HG03280 (cell line): ENCODE results near the gene EIF4E3.

Experiments used
- ATAC-seq: cut with Tn5 transposase; IDR thresholded peaks from one replicate; pipeline ENCODE4 v1.9.1; 2021; ENCODE audit warnings: mild to moderate bottlenecking, moderate library complexity; ENCODE audit not compliant: unreplicated experiment

EIF4E3 gene

DNA sequence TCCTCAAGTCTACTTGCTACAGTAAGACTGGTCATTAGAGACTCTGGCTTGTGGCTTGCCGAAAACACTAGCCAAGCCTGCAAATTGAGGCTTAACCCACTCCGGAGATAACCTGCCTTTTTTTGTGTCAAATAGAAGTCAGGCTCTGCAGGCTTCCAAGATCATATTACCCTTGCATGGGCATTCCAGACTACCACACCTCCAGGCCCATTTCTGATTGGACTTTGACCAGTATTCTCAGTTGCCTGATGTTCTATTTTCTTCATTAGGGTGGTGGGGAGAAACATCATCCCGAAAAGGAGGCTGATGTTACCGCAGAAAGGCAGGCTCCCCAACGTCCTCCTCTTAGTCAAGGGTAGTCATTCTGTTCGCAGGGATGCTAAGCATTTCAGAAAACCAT is 73.6 kb downstream of the EIF4E3 start:
- no peak for ATAC-seq

DNA sequence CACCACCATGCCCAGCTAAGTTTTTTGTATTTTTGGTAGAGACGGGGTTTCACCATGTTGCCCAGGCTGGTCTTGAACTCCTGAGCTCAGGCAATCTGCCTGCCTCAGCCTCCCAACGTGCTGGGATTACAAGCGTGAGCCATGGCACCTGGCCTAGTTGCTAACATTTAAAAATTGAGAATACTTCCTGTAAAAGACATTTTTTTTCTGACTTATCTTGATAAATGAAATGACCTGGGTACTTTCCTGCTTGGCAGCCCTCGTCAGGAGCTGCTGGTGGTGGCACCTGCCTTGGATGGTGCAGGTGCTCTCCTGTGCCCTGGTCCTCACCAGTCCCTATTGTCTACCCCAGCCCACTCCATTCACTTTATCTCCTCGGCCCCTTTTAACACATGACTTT is 74.8 kb downstream of the EIF4E3 start:
- no peak for ATAC-seq

DNA sequence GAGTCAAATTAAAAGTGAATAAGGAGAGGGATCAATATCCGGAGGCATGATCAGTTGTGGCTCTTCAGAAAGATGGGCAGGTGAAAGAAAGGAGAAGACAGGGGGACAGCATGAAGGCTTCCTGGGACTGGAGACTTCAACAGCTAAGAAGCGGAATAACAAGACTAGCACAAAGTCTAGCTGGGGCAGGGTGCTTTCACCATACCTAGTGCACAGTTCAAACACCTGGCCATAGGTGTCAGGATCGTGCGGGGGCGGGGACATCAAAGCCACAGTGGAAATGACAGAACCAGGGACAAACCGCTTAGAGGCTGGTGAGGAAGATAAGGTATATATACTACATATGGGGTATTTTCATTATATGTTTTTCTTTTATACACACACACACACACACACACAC is 75.4 kb downstream of the EIF4E3 start:
- ATAC-seq, result no peak

DNA sequence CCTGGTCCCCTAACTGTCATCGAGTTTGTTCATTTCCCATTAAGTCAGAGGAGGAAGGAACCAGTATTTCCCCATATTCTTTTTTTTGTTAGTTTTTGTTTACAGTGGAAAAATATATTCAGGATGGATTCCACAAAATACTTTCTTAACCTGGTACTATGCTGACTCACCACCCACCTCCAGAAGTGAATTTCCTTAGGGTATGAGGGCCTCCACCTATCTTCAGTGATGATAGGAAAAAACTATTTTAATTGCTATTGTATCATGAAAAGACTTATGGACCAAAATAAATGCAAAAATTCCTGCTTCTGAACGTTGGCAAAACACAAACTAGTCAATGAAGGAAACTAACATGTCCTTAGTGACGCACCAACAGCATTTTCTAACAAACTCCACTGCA is 77.5 kb downstream of the EIF4E3 start:
- ATAC-seq, result no peak

DNA sequence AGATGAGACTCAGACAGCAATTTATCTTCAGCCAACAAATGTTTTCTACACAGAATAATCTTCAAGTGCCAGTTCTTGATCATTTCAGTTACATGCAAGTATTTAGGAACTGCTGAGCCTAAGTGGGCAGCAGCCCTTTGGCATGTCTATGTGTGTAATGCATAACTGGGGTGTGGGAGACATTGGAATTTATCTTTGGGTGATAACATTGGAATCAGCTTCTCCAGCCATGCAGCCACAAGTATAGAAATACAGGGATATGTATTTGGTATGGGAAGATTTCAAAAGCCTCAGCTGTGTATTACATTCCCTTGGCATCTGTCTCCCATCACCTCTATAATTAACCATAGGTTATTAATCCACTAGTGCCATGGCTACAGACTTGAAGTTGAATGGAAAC is 78.2 kb downstream of the EIF4E3 start:
- ATAC-seq, result no peak

DNA sequence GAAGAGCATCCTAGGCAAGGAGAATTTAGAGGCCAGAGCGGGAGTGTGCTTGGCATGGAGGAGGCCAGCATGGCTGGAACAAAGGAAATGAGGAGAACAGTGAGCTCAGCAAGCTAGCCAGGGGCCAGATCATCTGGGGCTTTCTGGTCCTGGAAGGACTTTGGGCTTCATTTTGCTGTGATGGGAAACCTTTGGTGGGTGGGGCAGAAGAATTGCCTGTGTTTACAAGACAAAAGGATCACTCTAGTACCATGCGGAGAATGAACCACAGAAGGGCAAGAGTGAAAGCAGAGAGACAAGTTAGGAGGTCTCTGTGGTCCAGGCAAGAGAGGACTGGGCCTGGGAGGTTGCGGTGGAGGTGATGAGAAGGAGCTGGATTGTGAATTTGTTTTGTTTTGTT is 80.1 kb downstream of the EIF4E3 start:
- ATAC-seq, result no peak

DNA sequence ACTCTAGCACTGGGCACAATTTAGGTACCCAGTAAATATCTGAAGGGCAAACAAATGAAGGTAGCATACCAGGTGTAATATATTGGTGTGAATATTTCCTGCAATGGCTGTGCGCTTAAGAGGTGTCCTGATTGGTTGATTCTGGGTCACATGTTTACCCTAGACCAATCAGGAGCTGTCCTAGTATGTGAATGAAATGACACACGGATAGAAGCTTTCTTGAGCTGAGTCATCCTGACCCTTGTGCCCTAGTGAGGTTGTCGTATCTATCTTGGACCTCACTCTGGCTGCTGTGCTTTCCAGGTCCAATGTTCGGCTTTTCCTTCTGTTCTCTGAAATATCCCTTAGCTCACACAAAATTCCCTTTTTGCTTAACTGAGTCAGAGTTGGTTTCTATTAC is 83.5 kb downstream of the EIF4E3 start:
- no peak for ATAC-seq

DNA sequence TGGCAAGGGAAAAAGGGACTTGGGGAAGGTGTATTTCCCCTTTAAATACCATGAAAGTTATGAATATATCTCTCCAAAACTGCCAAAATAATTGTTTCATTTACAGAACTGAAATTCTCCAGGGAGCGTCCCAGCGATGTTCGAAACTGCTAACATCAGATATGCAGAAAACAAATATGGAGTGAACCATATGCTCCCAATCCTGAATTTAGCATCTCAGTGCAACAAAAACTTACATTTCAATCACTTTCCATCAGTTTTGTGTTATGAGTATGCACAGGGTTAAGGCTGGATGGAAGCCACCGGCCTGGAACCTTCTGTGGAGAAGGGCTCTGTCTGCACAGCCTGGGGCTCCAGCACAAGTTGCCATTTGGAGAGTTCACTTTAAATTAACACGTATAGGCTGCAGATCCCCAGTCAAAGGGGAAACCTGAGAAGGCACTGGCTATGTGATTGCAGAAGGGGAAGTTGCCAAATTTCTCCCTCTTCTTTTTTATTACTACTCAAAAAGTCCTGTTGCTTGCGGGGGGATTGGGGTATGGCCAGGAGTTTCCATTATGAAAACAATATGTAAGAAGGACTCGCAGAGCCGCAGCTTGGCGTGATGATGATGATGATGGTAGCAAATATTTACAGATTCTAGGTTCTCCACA is 84.7 kb downstream of the EIF4E3 start:
- no peak for ATAC-seq

DNA sequence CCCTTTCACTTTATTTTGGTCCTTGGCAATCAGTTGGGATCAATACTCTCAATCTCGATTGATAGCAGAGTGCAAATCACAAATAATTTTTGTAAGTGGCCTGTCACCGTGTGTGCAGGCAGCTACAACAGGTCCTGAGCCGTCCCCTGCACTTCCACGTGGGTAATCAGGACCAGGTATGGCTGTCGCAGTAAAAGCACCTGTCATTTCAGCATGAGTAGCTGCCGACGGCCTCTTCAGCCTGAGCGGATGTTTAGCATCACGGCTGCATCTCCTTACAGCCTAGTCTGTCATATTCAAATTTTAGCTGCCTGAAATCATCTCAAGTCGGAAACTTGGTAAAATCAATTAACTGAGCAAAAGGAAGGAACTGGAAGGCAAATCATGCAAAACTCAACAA is 88.7 kb downstream of the EIF4E3 start:
- no peak for ATAC-seq

DNA sequence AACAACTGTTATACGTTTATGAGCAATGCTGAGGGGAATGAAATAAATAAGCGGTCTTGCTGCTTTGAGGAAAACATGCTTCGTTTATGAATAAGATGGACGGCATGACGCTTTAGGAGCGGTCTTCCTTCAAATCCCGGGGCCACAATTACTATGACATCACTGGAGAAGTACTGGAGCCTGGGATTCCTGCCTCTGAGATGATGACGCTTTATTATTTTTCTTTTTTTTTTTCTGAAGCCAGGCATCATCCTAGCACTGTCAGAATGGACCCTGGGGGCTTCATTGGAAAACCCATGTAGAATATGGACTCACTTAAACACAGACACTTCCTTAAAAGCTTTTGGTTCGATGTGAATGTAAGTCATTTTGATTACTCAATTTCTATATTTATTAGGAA is 89.2 kb downstream of the EIF4E3 start:
- no peak for ATAC-seq

DNA sequence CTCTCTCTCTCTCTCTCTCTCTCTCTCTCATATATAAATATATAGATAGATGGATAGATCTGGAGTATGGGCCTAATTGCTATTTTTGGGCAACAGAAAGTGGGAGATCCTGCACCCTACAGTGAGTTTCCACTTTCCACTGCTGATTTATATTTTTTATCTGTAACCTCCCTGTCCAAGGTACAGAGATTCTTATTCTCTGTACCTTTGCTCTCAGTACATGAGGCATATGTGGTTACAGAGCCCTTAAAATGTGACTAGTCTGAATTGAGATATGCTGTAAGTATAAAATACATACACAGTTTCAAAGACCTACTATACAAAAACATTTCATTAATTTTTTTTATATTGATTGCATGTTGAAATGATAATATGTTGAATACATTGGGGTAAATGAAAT is 90.5 kb downstream of the EIF4E3 start:
- no peak for ATAC-seq

DNA sequence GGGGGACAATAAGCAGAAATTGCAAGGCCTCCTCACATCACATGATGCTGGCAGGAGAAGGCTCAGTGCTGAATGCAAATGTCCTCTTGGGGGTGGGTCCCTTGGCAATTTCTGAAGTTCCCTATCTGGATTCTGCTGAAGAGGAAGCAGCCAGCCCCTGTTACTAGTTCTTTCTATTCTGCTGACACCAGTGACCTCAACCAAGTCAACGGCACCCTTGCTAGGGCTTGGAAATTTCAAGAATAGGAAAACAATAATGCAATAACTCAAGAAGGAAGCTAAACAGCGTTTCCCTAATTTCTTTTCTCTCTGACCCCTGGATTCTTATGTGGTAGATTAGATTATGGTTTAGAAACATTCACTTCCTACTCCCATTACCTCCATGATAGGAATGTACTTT is 95.5 kb downstream of the EIF4E3 start:
- no peak for ATAC-seq

DNA sequence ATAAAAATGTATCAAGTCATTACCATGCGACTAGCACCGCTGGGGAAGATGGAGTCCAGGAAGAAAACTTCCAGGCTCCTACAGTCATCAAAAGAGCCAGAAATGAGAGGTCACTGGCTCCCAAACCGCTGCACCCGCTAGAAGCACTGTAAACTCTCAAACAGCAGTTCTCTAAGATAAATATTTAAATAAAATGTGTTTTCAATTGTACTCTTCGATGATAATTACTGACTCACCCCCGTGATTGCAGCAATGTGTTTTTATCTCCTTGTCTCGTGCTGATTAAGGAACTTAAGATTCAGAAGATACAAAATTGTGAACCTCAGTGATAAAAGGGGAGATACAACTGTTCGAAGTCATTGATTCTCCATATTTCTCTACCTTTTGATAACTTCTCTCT is 95.9 kb downstream of the EIF4E3 start:
- no peak for ATAC-seq

DNA sequence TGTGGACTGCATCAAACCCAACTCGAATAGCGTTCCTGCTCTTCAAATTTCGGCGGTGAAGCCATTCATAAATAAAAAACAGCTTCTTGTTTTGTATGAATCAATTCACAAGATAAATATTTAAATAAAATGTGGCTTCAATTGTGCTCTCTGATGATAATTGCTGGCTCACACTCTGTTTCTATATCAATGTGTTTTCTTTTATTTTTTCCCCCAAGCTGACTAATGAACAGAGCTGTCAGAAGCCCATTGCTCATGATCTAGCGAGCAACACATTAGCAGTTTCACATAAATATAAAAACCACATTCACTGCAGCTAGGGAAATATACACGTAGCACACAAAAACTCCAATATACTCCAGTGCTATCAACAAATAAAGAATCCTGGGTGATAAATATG is 96.7 kb downstream of the EIF4E3 start:
- ATAC-seq, result no peak

DNA sequence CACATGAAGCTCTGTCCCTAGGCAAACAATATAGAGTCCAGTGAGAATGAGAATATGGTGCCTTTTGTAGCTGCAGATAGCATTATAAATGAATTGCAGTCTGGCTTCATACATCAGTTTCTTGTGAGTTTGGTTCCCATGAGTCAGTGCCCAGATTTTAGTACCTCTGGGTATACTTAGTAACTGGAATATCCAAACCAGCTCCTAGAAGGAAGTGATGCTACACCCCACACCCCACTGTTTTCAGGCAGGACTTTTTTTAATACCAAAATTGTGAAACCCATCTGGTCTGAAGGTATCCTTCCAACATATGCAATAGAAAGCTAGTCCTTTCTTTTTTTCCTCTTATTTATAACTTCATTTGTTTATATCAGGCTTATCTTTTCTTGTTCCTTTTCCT is 99.5 kb downstream of the EIF4E3 start:
- no peak for ATAC-seq
